Activated CD4-positive, alpha-beta T cell treated with anti-CD3 and anti-CD28 coated beads for 24 hours (primary cell): ENCODE results near the gene TXNDC16.
"Not testable (repeated sequence)": the region's sequence is repeated elsewhere in the genome, so short reads cannot be mapped to it uniquely, and the experiment has no call there.

ENCODE experiments used
- DNase-seq, 2 donors: peaks; one replicate each; pipeline ENCODE4 v3.0.0-alpha.2; 2020; ENCODE audit warnings: low read depth in 2 of 2

The TXNDC16 gene, protein sequence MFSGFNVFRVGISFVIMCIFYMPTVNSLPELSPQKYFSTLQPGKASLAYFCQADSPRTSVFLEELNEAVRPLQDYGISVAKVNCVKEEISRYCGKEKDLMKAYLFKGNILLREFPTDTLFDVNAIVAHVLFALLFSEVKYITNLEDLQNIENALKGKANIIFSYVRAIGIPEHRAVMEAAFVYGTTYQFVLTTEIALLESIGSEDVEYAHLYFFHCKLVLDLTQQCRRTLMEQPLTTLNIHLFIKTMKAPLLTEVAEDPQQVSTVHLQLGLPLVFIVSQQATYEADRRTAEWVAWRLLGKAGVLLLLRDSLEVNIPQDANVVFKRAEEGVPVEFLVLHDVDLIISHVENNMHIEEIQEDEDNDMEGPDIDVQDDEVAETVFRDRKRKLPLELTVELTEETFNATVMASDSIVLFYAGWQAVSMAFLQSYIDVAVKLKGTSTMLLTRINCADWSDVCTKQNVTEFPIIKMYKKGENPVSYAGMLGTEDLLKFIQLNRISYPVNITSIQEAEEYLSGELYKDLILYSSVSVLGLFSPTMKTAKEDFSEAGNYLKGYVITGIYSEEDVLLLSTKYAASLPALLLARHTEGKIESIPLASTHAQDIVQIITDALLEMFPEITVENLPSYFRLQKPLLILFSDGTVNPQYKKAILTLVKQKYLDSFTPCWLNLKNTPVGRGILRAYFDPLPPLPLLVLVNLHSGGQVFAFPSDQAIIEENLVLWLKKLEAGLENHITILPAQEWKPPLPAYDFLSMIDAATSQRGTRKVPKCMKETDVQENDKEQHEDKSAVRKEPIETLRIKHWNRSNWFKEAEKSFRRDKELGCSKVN

GRCh38 chr14:52552063-52552988 lies at the start of gene TXNDC16, which contains the start of gene GPR137C:
Gene TXNDC16 (minus strand): TSS chr14:52552505. CDS start chr14:52543557, 8,948 bp downstream.
Gene GPR137C (plus strand): TSS chr14:52552836. CDS start chr14:52553148, 312 bp downstream.
- peak; percentile 99 for DNase-seq

GRCh38 chr14:52599974-52600373 lies 47.7 kb upstream of the TXNDC16 start:
- DNase-seq = no peak

DNA sequence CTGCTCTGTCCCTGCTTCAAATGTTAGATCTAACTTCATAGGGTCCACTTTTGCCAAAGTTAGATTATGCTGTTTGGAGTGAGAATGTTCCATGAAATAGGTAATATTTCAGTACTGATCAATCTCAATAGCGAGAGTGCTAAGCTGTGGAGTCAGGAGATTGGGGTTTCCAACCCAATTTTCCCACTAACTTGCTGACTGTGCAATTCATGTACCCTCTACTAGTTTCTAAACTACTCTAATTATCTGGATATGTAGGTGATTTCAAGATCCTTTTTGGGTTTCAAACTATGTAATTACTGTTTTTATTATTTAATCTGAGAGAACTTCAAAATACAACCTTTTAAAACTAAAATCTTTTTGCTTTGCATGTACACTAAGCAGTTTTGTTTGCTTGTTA lies 46.3 kb upstream of the TXNDC16 start:
- DNase-seq = no peak

DNA sequence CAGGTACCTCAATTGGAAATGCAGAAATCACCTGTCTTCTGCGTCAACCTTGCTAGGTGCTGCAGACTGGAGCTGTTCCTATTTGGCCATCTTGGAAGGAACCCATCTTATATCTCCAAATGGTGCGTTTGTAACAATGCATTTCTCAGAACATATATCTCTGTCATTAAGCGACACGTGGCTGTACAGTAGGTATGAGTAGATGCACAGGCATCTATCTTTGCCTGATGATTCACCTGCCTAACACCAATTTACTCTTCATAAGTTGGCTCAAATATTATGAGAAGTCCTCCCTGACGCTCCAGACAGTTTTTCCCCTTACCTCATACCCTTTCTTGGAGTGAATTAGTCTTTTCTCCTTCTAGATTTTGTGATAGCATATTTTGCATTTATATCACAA lies 44.6 kb upstream of the TXNDC16 start:
- DNase-seq = no peak

- no peak for DNase-seq
These were observed 44.0 kb upstream of the TXNDC16 start for GRCh38 chr14:52596320-52596719.

- no peak for DNase-seq
These were observed 38.0 kb upstream of the TXNDC16 start for GRCh38 chr14:52590318-52590717.

- no peak for DNase-seq
These were observed 37.3 kb upstream of the TXNDC16 start for GRCh38 chr14:52589646-52590045.

DNA sequence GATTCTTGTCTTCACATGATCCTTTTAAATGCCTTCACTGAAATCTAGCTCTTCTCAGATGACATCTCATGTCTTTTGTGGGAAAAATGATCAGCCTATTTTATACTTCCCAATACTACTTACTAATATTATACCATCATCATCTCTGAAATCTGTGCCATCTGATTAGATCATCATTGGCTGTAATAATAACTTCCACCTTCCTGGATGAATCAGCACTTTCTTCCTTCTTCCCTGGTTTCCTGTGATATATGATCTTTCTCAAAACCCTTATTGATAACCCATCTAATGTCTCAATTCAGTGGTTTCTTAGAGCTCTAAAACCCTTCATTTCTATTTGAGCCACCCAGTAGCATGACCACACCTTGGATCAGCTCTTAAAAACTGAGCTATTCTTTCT lies 31.2 kb upstream of the TXNDC16 start:
- DNase-seq = no peak

DNA sequence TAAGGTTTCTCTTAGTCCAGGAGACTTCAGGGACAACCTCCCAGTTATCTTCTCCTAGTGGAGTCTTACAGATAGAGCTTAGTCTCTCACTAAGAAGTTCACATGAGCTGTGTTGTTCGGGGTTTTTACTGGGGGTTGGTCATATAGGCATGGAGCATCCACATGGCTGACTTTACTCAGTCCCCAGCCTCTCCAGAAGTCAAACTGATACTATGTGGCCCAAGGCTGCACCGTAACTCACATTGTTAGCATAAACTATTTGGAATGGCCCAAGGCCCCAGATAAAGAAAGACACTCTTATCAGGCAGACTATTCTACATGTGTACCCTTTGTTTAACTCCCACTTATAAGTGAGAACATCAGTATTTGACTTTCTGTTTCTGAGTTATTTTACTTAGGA lies 23.6 kb upstream of the TXNDC16 start:
- DNase-seq = no peak

- DNase-seq = not testable (repeated sequence)
These were observed 16.1 kb upstream of the TXNDC16 start for GRCh38 chr14:52568454-52568853.

DNA sequence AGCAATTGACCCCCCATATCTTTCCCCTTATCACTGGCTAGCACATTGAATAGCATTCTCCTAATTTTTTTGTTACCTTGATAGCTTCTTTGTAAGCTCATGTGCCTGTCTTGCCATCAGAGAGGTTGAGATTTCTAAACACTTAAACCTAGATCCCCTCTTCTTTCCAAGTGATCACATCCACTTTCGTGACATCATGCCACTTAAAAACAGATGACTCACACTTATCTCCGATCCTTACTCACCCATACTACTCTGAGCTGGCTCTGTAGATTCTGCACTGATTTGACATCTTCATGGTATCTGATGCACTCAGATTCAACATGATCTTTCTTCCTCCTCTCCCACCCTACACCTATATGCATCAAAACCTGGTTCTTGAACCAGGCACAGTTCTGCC lies 10.8 kb upstream of the TXNDC16 start:
- no peak for DNase-seq

DNA sequence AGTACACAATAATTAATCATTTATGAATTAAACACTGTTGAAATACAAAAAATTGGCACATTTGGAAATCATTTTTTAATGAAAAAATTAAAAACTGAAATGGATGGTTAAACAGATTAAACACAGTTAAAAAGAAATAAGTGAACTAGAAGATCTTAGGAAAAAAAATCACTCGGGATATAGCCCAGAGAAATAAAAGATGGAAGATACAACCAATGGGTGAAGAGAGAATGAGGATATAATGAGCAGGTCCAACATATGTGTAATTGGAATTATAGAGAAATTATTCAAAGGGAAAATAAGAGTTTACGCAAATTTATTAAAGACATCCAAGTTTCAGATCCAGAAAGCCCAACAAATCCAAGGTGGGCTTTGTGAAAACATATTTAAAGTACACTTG lies 6.4 kb upstream of the TXNDC16 start:
- no peak for DNase-seq

GRCh38 chr14:52553671-52554575 lies 1.6 kb upstream of the TXNDC16 start:
- peak; percentile 64 for DNase-seq

- peak; percentile 8 to 9 for DNase-seq
These were observed 831 bp upstream of the TXNDC16 start for GRCh38 chr14:52553002-52553670.

DNA sequence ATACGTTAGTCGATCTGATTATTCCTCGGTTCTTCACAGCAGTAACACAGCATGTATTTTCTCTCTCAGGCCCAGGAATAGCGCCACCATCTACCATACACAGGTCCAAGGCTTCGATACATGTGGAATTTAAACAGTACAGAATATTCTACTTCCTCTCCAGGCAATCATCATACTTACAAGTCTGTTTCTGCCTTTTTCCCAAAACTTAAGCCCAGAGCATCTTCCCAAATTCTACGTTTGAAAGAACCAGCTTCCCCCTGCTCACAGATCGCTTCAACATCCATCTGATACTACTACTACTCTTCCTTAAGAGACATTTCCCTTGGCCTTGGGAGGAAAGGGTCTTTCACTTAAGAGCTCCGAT lies 626 bp downstream of the TXNDC16 start:
- DNase-seq = no peak

- DNase-seq = no peak
These were observed 1.1 kb downstream of the TXNDC16 start for GRCh38 chr14:52551205-52551604.

DNA sequence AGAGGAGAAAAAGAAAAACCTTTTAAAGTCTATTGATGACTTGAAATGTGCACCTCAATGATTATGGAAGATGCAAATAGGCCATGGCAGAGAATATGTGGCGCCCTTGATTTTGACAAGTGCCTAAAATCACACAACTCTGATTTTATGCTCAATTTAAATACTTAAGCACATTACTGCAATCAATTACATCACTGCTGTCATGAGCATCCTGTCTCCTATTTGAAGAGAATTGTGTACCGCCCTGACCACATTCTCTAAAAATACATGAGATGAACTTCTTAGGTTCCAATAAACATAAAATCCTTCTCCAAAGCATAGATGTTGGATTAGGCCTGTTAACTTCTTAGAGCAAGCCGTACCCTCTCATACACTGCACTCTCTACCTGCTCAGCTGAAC lies 1.6 kb downstream of the TXNDC16 start:
- no peak for DNase-seq

GRCh38 chr14:52547526-52547925 lies 4.8 kb downstream of the TXNDC16 start:
- no peak for DNase-seq

GRCh38 chr14:52547027-52547426 lies 5.3 kb downstream of the TXNDC16 start:
- no peak for DNase-seq

- DNase-seq = no peak
These were observed 6.0 kb downstream of the TXNDC16 start for GRCh38 chr14:52546318-52546670.
